ENCODE measurements around the gene ATP10A.

GRCh38 chr15:25697586-25697985, 165.5 kb downstream of the ATP10A start:
- TF ChIP-seq ETV6 (CRISPR knock-in tag; IDR thresholded peaks at IDR 0.05): no peak
- no peak for TF ChIP-seq CTCF (IDR thresholded peaks at IDR 0.05)
- TF ChIP-seq NR2C2 (CRISPR knock-in tag; IDR thresholded peaks at IDR 0.05): no peak
- TF ChIP-seq NR3C1 (CRISPR knock-in tag; conservative IDR thresholded peaks at IDR 0.05; ENCODE audit: low read depth): no peak
- no peak for TF ChIP-seq KAT7 (CRISPR knock-in tag; IDR thresholded peaks at IDR 0.05; ENCODE audit: borderline replicate concordance)
- TF ChIP-seq HMGXB4 (CRISPR knock-in tag; IDR thresholded peaks at IDR 0.05): no peak
- no peak for TF ChIP-seq FOXP4 (CRISPR knock-in tag; IDR thresholded peaks at IDR 0.05)
- no peak for TF ChIP-seq ZNF425 (CRISPR knock-in tag; conservative IDR thresholded peaks at IDR 0.05)

All from WTC11 (cell line).